HepG2 (cell line): ENCODE measurements around the gene FGGY.

Experiments
- CBFB ChIP-seq: sonication (generic); formaldehyde crosslinking; IDR thresholded peaks from 2 replicates; pipeline ENCODE4 v1.4.0; 2020; ENCODE audit warnings: missing genetic modification reagents
- KDM5B ChIP-seq: sonication (generic); formaldehyde crosslinking; IDR thresholded peaks from 2 replicates; pipeline ENCODE4 v1.4.0; 2020; ENCODE audit warnings: missing genetic modification reagents, mild to moderate bottlenecking, borderline replicate concordance
- SRF ChIP-seq: IDR thresholded peaks from 2 replicates; pipeline ENCODE4 v1.6.1; 2011; ENCODE audit warnings: mild to moderate bottlenecking, low read depth, low read length, moderate library complexity
- ZBTB34 ChIP-seq: sonication (generic); formaldehyde crosslinking; IDR thresholded peaks from 2 replicates; pipeline ENCODE4 v1.8.0; 2022; ENCODE audit warnings: mild to moderate bottlenecking, missing genetic modification reagents
- ZNF329 ChIP-seq: sonication (generic); formaldehyde crosslinking; IDR thresholded peaks from 2 replicates; pipeline ENCODE4 v1.9.0; 2021; ENCODE audit warnings: low read depth, mild to moderate bottlenecking, missing genetic modification reagents
- ZNF766 ChIP-seq: sonication (generic); formaldehyde crosslinking; IDR thresholded peaks from 2 replicates; pipeline ENCODE4 v1.5.0; 2020; ENCODE audit warnings: missing genetic modification reagents, borderline replicate concordance

- TF ChIP-seq SRF (no peak), ZNF329 (CRISPR knock-in tag) (no peak), CBFB (CRISPR knock-in tag) (no peak), KDM5B (no peak), ZBTB34 (CRISPR knock-in tag) (no peak), ZNF766 (CRISPR knock-in tag) (no peak)
Measured at GRCh38 chr1:59482986-59483385, 186.1 kb downstream of the FGGY start.
